HEK293 (cell line): Measurements from ENCODE around the gene TNS3.
A peak's percentile ranks its signal among the peaks of the same experiment; 100 is the strongest.

Experiments used
- CTCF ChIA-PET: fragments of 350-600 bp; formaldehyde crosslinking; extraction: SDS; loops from one replicate; lab custom pipeline; 2021; ENCODE audit warnings: antibody characterized with exemption; lab: Yijun Ruan, JAX
- POLR2A ChIA-PET: fragments of 300-600 bp; formaldehyde crosslinking; extraction: SDS; loops from one replicate; lab custom pipeline; 2020; ENCODE audit warnings: antibody characterized with exemption, inconsistent platforms; lab: Yijun Ruan, JAX
- H3K27ac ChIP-seq: fragments of 200-500 bp; sonication (Bioruptor generic); 2 replicates; pipeline ENCODE4 v1.5.1; 2014; ENCODE audit warnings: low read depth, low read length, control low read depth, inconsistent platforms; ENCODE audit errors: extremely low read depth
- H3K36me3 ChIP-seq, 2 experiments: fragments of 200-500 bp in 1 of 2; sonication (Bioruptor generic) in 1 of 2; 1 replicate in 1 of 2; 2 replicates in 1 of 2; pipeline ENCODE4 v1.5.1; 2014 to 2017; ENCODE audit warnings: inconsistent platforms in 2 of 2, low read length in 2 of 2; ENCODE audit not compliant: control insufficient read depth in 2 of 2, insufficient read depth in 1 of 2
- H3K4me1 ChIP-seq: fragments of 200-500 bp; sonication (Bioruptor generic); 2 replicates; pipeline ENCODE4 v1.5.1; 2014; ENCODE audit warnings: mild to moderate bottlenecking, low read length, inconsistent platforms; ENCODE audit not compliant: control insufficient read depth, insufficient read depth
- H3K4me3 ChIP-seq: 2 replicates; pipeline ENCODE4 v1.5.1; 2011; ENCODE audit warnings: low read depth, mild to moderate bottlenecking, control low read depth, low read length, moderate library complexity
- H3K9me3 ChIP-seq: fragments of 200-500 bp; sonication (Bioruptor generic); 2 replicates; pipeline ENCODE4 v1.5.1; 2014; ENCODE audit warnings: low read depth, low read length, inconsistent platforms; ENCODE audit not compliant: control insufficient read depth, insufficient read depth
- BCL11A ChIP-seq: fragments of 450-650 bp; formaldehyde crosslinking; IDR thresholded peaks from 2 replicates; pipeline ENCODE4 v1.5.1; 2016; ENCODE audit warnings: low read depth, missing biosample characterization, missing genetic modification characterization
- FEZF1 ChIP-seq: fragments of 450-650 bp; formaldehyde crosslinking; IDR thresholded peaks from 2 replicates; pipeline ENCODE4 v1.5.1; 2016; ENCODE audit warnings: missing biosample characterization, missing genetic modification characterization
- MEIS1 ChIP-seq: sonication (generic); formaldehyde crosslinking; IDR thresholded peaks from 2 replicates; pipeline ENCODE4 v1.8.1; 2022; ENCODE audit warnings: missing genetic modification reagents, mild to moderate bottlenecking, borderline replicate concordance
- ZBTB48 ChIP-seq: fragments of 450-650 bp; formaldehyde crosslinking; IDR thresholded peaks from 2 replicates; pipeline ENCODE4 v1.5.1; 2016; ENCODE audit warnings: missing biosample characterization, missing genetic modification characterization
- ZFP69B ChIP-seq: fragments of 450-650 bp; formaldehyde crosslinking; IDR thresholded peaks from 2 replicates; pipeline ENCODE4 v1.5.1; 2016; ENCODE audit warnings: missing biosample characterization, missing genetic modification characterization
- ZNF112 ChIP-seq: fragments of 450-650 bp; formaldehyde crosslinking; IDR thresholded peaks from 2 replicates; pipeline ENCODE4 v1.5.0; 2017; ENCODE audit warnings: missing biosample characterization, missing genetic modification characterization
- ZNF140 ChIP-seq: fragments of 450-650 bp; formaldehyde crosslinking; IDR thresholded peaks from 2 replicates; pipeline ENCODE4 v1.5.1; 2016; ENCODE audit warnings: missing biosample characterization, missing genetic modification characterization
- ZNF146 ChIP-seq: fragments of 450-650 bp; formaldehyde crosslinking; IDR thresholded peaks from 2 replicates; pipeline ENCODE4 v1.5.1; 2016; ENCODE audit warnings: missing biosample characterization, missing genetic modification characterization
- ZNF280D ChIP-seq: fragments of 450-650 bp; formaldehyde crosslinking; IDR thresholded peaks from 2 replicates; pipeline ENCODE4 v1.5.1; 2016; ENCODE audit warnings: missing biosample characterization, missing genetic modification characterization
- ZNF37A ChIP-seq: fragments of 450-650 bp; IDR thresholded peaks from 2 replicates; pipeline ENCODE4 v1.5.1; 2018; ENCODE audit warnings: missing biosample characterization, missing genetic modification characterization
- ZNF561 ChIP-seq: fragments of 450-650 bp; IDR thresholded peaks from 2 replicates; pipeline ENCODE4 v1.5.1; 2018; ENCODE audit warnings: missing biosample characterization, missing genetic modification characterization, borderline replicate concordance
- ZNF610 ChIP-seq: fragments of 450-650 bp; formaldehyde crosslinking; IDR thresholded peaks from 2 replicates; pipeline ENCODE4 v1.5.1; 2016; ENCODE audit warnings: missing biosample characterization, missing genetic modification characterization, borderline replicate concordance
- ZNF626 ChIP-seq: fragments of 450-650 bp; sonication (Bioruptor Pico); formaldehyde crosslinking; IDR thresholded peaks from 2 replicates; pipeline ENCODE4 v1.5.1; 2018; ENCODE audit warnings: missing biosample characterization, missing genetic modification characterization, inconsistent platforms
- ZNF660 ChIP-seq: fragments of 450-650 bp; IDR thresholded peaks from 2 replicates; pipeline ENCODE4 v1.5.1; 2018; ENCODE audit warnings: missing biosample characterization, mild to moderate bottlenecking, missing genetic modification characterization
- ZNF707 ChIP-seq: fragments of 450-650 bp; formaldehyde crosslinking; IDR thresholded peaks from 2 replicates; pipeline ENCODE4 v1.5.1; 2016; ENCODE audit warnings: missing biosample characterization, missing genetic modification characterization

TNS3 gene

GRCh38 chr7:47574482-47575329 lies 7.2 kb downstream of the TNS3 start:
- Histone ChIP-seq H3K36me3 (no peaks in the 10 kb centered on the region), H3K4me3 (no peak overlapping the region), H3K9me3 (no peaks in the 10 kb centered on the region), H3K4me1 (peaks cover 4% of the 10 kb centered on the region; the same call in 1 of the 2 replicates)
- CTCF ChIA-PET, result interaction anchor here (0.5 to 1.0 kb wide), 3 partner anchors 61 to 309 kb away, joined by 3 read pairs; no protein-coding TSS in a partner anchor
- TF ChIP-seq ZNF146 (tag by site-specific recombination), result 0 out of 2 replicates have a peak, but pooled peaks have one; percentile 2
- TF ChIP-seq FEZF1 (tag by site-specific recombination), result no peak
- TF ChIP-seq, all 188 proteins: peak for 1
- H3K27ac ChIP-seq, result no peak overlapping the region
- POLR2A ChIA-PET, result no interaction called here

- Histone ChIP-seq H3K4me1 (peaks cover 4% of the 10 kb centered on the region; the same call in 1 of the 2 replicates), H3K27ac (no peak overlapping the region), H3K36me3 (no peaks in the 10 kb centered on the region), H3K4me3 (no peak overlapping the region), H3K9me3 (no peaks in the 10 kb centered on the region)
- ChIA-PET POLR2A (no interaction called here), CTCF (interaction anchor here (0.6 kb wide), 1 partner anchor 111 kb away, joined by 3 read pairs; no protein-coding TSS in a partner anchor)
- TF ChIP-seq ZBTB48 (tag by site-specific recombination), result no peak
- no peak for TF ChIP-seq ZNF660
- no peak for TF ChIP-seq ZNF707
- 0 out of 2 replicates have a peak, but pooled peaks have one; percentile 34 for TF ChIP-seq MEIS1 (CRISPR knock-in tag)
Measured at GRCh38 chr7:47573758-47574481, 8.0 kb downstream of the TNS3 start.

GRCh38 chr7:47572939-47573757 lies 8.8 kb downstream of the TNS3 start:
- POLR2A ChIA-PET, result no interaction called here
- Histone ChIP-seq H3K4me3 (no peak overlapping the region), H3K27ac (no peak overlapping the region), H3K36me3 (no peaks in the 10 kb centered on the region), H3K9me3 (no peaks in the 10 kb centered on the region), H3K4me1 (peaks cover 4% of the 10 kb centered on the region; the same call in 1 of the 2 replicates)
- CTCF ChIA-PET, result interaction anchor here (0.7 kb wide), 1 partner anchor 226 kb away, joined by 3 read pairs; no protein-coding TSS in a partner anchor
- TF ChIP-seq ZNF140, result no peak
- no peak for TF ChIP-seq ZNF112 (tag by site-specific recombination)
- no peak for TF ChIP-seq ZFP69B (tag by site-specific recombination)
- TF ChIP-seq ZNF37A (tag by site-specific recombination), result no peak

- Histone ChIP-seq H3K4me3 (no peak overlapping the region), H3K27ac (no peak overlapping the region), H3K36me3 (no peaks in the 10 kb centered on the region), H3K4me1 (peaks cover 4% of the 10 kb centered on the region; the same call in 1 of the 2 replicates), H3K9me3 (no peaks in the 10 kb centered on the region)
- CTCF ChIA-PET, result interaction anchor here (0.8 kb wide), 1 partner anchor 247 kb away, joined by 4 read pairs; no protein-coding TSS in a partner anchor
- POLR2A ChIA-PET, result no interaction called here
- TF ChIP-seq ZNF561 (tag by site-specific recombination), result no peak
- TF ChIP-seq ZNF626, result no peak
- TF ChIP-seq BCL11A, result no peak
- TF ChIP-seq ZNF280D, result no peak
- TF ChIP-seq ZNF610 (tag by site-specific recombination), result no peak
Measured at GRCh38 chr7:47572094-47572445, 9.8 kb downstream of the TNS3 start.
